Ishikawa (cell line): Measurements from ENCODE around the gene ABCF3.

ENCODE experiments used
- EP300 ChIP-seq: IDR thresholded peaks from 2 replicates; pipeline ENCODE4 v1.6.1; 2012; ENCODE audit warnings: borderline replicate concordance
- RAD21 ChIP-seq: IDR thresholded peaks from 2 replicates; pipeline ENCODE4 v1.6.1; 2012; ENCODE audit warnings: low read depth
- ZBTB7A ChIP-seq: IDR thresholded peaks from 2 replicates; pipeline ENCODE4 v1.6.1; 2012; ENCODE audit warnings: low read depth
- TF ChIP-seq, protein P1 (sequence below): IDR thresholded peaks from 2 replicates; pipeline ENCODE4 v1.6.1; 2012

DNA sequence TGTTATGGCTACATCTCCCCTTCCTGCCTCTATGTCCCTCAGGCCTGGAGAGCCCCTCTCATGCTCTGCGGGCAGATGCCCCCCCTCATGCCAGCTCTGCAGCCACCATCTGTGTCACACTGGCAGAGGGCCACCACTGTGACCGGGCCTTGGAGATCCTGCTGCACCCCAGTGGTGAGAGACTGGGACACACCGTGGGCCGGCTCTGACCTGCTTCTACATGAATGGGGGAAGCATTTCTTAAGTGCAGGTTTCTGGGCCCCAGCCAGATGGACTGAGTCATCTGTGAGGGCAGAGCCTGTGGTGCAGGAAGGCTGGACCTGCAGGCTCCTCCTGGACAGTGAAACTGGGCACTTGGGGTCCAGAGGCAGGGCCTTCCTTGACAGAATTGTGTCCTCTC is 48.2 kb downstream of the ABCF3 start:
- TF ChIP-seq ZBTB7A (0 out of 2 replicates have a peak, but pooled peaks have one; percentile 51), RAD21 (peak; percentile 43; the same call in 1 of the 2 replicates), EP300 (peak; percentile 40; the same call in 1 of the 2 replicates)
- TF ChIP-seq, protein P1, sequence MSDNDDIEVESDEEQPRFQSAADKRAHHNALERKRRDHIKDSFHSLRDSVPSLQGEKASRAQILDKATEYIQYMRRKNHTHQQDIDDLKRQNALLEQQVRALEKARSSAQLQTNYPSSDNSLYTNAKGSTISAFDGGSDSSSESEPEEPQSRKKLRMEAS = peak; percentile 68
